ENCODE measurements around the gene MED13L. TPM values are rescaled to one million over a fixed set of nuclear protein-coding genes. Genes with fewer than 3 reads are reported as not detected.

Gene MED13L
- total RNA-seq, 4 donors from 2014 or later: 168 to 349 (median 246) TPM

GRCh38 chr12:116141833-116142162, 135.7 kb downstream of the MED13L start:
- no peak for DNase-seq
- H3K27me3 ChIP-seq: no peaks in the 10 kb centered on the region
- H3K27ac ChIP-seq: no peak overlapping the region
- intact Hi-C loops (cut with DNase I): no loop called here
- H3K36me3 ChIP-seq: no peaks in the 10 kb centered on the region
- peaks cover 21 to 34% of the 10 kb centered on the region in 2 donors for H3K4me1 ChIP-seq
- 86 to 90% methylated on average over 2 of the region's 2 CpGs for WGBS, 2 donors
- H3K9me3 ChIP-seq: no peaks in the 10 kb centered on the region
- no peak overlapping the region for H3K4me3 ChIP-seq (replicated peaks in 1 of 3)
- TF ChIP-seq CTCF (IDR thresholded peaks at IDR 0.05): no peak
- TF ChIP-seq POLR2A (IDR thresholded peaks at IDR 0.05): no peak

GRCh38 chr12:116141110-116141832, 136.2 kb downstream of the MED13L start:
- Histone ChIP-seq H3K27ac (peak overlapping the region in 2 of 3 donors; percentile 13 to 26), H3K27me3 (no peaks in the 10 kb centered on the region), H3K36me3 (no peaks in the 10 kb centered on the region), H3K4me1 (peaks cover 21 to 37% of the 10 kb centered on the region in 2 donors), H3K9me3 (no peaks in the 10 kb centered on the region), H3K4me3 (replicated peaks in 1 of 3) (no peak overlapping the region)
- WGBS, 2 donors: 90% methylated on average over 4 of the region's 4 CpGs
- intact Hi-C loops (cut with DNase I): no loop called here
- no peak for DNase-seq
- no peak for TF ChIP-seq POLR2A (IDR thresholded peaks at IDR 0.05)
- TF ChIP-seq CTCF (IDR thresholded peaks at IDR 0.05): peak in 3 of 6 experiments; percentile 25 to 35 (median 31)

- H3K27ac ChIP-seq: peak overlapping the region in 2 of 3 donors; percentile 13 to 26
These were observed 137.0 kb downstream of the MED13L start for GRCh38 chr12:116140529-116140928.

GRCh38 chr12:116138781-116139180, 138.7 kb downstream of the MED13L start:
- intact Hi-C loops (cut with DNase I): loop anchor here (10.0 kb wide), 1 partner anchor 64 kb away; no protein-coding TSS in a partner anchor
- H3K4me1 ChIP-seq: peaks cover 36 to 46% of the 10 kb centered on the region in 2 donors

More at GRCh38 chr12:116140529-116140928, 137.0 kb downstream of the MED13L start:
- intact Hi-C loops (cut with DNase I): no loop called here
- no peak for DNase-seq
- 47 to 65% methylated on average over 4 of the region's 4 CpGs for WGBS, 2 donors
- Histone ChIP-seq H3K4me1 (peaks cover 23 to 44% of the 10 kb centered on the region in 2 donors), H3K9me3 (no peaks in the 10 kb centered on the region), H3K4me3 (replicated peaks in 1 of 3) (no peak overlapping the region), H3K36me3 (no peaks in the 10 kb centered on the region), H3K27me3 (no peaks in the 10 kb centered on the region)
- TF ChIP-seq CTCF (IDR thresholded peaks at IDR 0.05) (no peak), POLR2A (IDR thresholded peaks at IDR 0.05) (no peak)

More at GRCh38 chr12:116138781-116139180, 138.7 kb downstream of the MED13L start:
- no peak for DNase-seq
- TF ChIP-seq CTCF (IDR thresholded peaks at IDR 0.05) (no peak), POLR2A (IDR thresholded peaks at IDR 0.05) (no peak)
- Histone ChIP-seq H3K36me3 (no peaks in the 10 kb centered on the region), H3K27me3 (no peaks in the 10 kb centered on the region), H3K4me3 (replicated peaks in 1 of 3) (no peak overlapping the region), H3K27ac (no peak overlapping the region), H3K9me3 (no peaks in the 10 kb centered on the region)

Measured in thyroid gland (tissue), 4 donors.